ENCODE measurements around the gene KRTAP12-3.

DNA sequence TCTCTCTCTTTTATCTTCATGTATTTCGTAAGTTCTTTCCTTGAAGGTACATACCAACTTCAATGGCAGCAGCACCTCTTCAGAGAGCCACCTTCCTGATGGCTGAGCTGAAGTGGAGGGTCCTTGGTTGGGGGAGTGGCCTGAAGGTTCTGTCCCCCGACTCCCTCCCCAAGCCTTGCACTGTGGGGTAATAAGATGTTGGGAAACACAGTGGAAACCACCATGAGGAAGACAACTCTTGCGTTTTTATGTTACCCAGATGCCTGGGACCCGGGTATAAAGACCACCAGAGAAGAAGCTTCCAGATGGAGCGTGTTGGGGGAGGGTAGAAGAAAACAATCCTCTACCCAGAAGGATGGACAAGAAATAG lies 794 bp downstream of the KRTAP12-3 start:
- TF ChIP-seq EZH2 (IDR thresholded peaks at IDR 0.05) (no peak), EZH2phosphoT487 (IDR thresholded peaks at IDR 0.05) (no peak)
- TF ChIP-seq, protein P1, sequence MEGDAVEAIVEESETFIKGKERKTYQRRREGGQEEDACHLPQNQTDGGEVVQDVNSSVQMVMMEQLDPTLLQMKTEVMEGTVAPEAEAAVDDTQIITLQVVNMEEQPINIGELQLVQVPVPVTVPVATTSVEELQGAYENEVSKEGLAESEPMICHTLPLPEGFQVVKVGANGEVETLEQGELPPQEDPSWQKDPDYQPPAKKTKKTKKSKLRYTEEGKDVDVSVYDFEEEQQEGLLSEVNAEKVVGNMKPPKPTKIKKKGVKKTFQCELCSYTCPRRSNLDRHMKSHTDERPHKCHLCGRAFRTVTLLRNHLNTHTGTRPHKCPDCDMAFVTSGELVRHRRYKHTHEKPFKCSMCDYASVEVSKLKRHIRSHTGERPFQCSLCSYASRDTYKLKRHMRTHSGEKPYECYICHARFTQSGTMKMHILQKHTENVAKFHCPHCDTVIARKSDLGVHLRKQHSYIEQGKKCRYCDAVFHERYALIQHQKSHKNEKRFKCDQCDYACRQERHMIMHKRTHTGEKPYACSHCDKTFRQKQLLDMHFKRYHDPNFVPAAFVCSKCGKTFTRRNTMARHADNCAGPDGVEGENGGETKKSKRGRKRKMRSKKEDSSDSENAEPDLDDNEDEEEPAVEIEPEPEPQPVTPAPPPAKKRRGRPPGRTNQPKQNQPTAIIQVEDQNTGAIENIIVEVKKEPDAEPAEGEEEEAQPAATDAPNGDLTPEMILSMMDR (IDR thresholded peaks at IDR 0.05) = no peak
